ENCODE measurements around the gene HPS1.
A peak's percentile ranks its signal among the peaks of the same experiment; 100 is the strongest.

The HPS1 gene

DNA sequence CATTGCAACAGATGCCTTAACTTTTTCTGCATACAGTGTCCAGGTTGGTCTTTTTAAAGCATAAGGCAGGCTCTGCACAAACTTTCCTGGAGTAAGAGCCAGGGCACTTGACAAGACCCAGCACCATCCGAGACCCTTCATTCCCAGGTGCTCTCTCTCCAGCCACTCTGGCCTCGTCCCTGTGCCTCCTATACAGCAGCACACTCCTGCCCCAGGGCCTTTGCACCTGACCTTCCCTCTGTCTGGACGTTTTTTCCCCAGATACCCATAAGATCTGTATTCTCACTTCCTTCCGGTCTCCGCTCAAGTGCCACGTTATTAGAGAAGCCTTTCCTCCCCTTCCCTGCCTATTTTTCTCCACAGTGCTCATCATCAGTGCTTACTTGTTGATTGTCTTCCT lies 57.3 kb downstream of the HPS1 start:
- no peak for TF ChIP-seq GATA2 (IDR thresholded peaks at IDR 0.05; ENCODE audit: low read depth, low read length)
- no peak for TF ChIP-seq GATA3 (IDR thresholded peaks at IDR 0.05; ENCODE audit: low read depth, low read length)

DNA sequence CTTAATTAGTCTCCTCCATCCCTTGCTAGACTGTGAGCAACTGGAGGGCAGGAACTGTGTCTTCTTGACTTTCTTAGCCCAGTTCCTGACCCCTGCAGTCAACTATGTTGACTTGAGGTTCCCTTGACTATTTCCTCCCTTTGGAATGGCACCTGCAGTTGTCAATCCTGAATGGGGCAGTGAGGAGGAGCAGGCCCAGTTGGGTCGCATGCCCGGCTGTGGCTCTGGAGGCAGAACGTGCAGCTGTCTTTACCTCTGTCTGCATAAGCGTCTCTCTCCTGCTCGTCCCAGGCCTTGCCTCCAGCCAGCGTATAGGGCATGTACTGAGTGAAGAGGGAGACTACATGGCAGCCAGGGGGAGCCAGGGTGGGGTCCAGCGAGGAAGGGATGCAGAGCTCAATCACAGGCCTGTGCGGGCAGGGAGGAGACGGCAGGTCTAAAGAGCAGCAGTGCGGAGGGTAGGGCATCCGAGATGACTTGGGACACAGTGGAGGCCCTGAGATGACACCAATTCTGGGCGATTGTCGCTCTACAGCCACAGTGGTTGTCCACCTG lies 58.6 kb downstream of the HPS1 start:
- TF ChIP-seq GATA3 (IDR thresholded peaks at IDR 0.05; ENCODE audit: low read depth, low read length): no peak
- no peak for TF ChIP-seq GATA2 (IDR thresholded peaks at IDR 0.05; ENCODE audit: low read depth, low read length)

DNA sequence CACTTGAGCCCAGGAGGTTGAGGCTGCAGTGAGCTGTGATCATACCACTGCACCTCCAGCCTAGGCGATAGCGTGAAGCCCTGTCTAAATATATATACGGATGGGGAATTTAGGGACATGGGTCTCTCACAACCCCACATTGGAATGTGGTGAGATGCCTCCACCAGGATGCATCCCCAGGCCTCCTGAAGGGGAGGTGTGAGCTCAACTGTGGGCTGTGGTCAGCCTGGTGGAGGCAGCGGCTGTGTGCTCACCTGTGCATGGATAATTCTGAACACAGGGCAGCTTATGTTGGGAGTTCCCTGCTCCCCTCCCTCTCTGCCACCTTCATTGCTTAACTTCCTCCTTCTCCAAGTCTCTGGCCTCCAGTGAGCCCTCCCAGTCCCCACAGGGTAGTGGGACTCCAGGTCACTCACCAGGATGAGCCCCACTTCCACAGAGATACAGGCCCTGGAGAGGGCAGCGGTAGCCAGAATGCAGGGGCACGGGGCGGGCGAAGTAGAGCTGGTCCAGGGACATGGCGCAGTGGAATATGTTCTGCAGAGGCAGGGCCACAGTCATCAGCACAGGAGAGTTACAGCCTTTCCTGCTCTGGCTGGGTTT lies 62.1 kb downstream of the HPS1 start:
- no peak for TF ChIP-seq GATA2 (IDR thresholded peaks at IDR 0.05; ENCODE audit: low read depth, low read length)
- TF ChIP-seq GATA3 (IDR thresholded peaks at IDR 0.05; ENCODE audit: low read depth, low read length): no peak

DNA sequence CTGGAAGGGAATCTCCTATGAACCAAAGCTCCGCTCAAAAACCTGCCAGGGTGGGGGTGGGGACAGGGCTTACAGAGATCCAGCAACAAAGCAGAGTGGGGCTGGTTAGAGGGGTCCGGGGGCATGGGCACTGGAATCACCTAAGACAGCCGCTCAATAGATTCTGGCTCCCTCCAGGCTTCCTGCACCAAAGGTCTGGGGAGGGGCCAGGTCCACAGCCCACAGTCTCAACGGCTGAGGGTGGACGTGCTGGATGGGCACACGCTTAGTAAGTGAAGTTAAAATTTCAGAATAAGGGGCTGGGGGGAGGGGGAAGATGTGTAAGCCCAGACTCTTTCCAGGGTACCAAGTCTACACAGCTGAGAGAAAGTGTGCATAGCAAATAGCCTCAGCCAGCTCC lies 62.9 kb downstream of the HPS1 start:
- TF ChIP-seq GATA3 (IDR thresholded peaks at IDR 0.05; ENCODE audit: low read depth, low read length): no peak
- no peak for TF ChIP-seq GATA2 (IDR thresholded peaks at IDR 0.05; ENCODE audit: low read depth, low read length)

DNA sequence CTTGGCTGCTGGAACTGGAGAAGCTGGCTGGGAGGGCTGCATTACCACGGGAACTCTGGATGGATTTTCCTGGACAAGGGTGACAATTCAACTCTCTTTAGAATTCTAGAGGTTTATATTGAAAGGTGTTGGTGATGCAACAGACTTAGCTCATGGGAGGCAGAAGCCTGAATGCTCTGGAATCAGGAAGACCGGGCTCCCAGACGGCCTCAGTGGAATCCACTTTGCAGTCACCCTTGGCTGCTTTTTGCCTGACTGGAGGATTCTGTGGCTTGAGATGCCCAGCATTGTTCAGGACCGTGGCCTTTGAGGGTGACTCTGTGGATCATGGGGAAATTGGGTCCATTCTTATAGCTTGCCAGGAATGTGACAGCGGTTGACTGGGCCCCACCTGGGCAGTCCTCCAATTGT lies 64.0 kb downstream of the HPS1 start:
- TF ChIP-seq GATA3 (IDR thresholded peaks at IDR 0.05; ENCODE audit: low read depth, low read length) (no peak), GATA2 (IDR thresholded peaks at IDR 0.05; ENCODE audit: low read depth, low read length) (no peak)

DNA sequence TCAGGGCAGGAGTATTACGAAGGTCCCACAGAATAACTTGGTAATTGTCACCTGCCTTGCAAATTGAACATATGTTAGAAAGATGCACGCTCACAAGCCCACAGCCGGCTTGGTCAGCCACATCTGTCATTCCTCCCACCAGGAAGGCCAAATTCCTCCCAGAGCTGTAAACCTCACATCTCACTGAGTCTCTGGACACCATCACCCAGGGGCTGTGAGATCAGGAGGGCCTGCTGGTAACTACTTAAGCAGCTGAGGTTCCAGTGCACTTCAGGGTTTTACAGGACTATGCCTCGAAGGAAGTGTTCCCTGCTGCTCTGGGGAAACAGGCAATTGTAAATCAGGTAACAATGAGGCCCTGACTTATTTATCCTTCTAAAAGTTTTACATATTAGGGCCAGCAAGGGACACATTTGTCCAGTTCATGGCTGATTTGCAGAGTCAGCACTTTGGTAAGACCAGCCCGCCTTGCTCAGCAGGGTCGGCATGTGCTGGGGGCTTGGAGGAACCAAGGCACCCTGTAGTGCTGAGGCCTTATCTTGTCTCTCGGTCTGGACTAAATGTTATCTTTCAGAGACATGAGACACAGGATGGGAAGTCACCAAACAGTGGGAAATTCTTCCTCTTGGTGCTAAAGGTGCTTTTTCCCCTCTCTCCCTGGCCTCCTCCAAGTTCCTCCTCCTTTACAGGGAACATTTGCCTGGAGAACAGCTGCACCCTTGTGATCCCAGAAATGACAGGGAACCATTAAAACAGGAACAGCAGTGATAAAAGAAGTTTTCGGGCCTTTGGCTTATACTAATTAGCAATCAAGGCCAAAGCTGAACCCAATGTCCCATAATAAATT lies 66.0 kb downstream of the HPS1 start:
- TF ChIP-seq GATA2 (IDR thresholded peaks at IDR 0.05; ENCODE audit: low read depth, low read length) (no peak), GATA3 (IDR thresholded peaks at IDR 0.05; ENCODE audit: low read depth, low read length) (no peak)

DNA sequence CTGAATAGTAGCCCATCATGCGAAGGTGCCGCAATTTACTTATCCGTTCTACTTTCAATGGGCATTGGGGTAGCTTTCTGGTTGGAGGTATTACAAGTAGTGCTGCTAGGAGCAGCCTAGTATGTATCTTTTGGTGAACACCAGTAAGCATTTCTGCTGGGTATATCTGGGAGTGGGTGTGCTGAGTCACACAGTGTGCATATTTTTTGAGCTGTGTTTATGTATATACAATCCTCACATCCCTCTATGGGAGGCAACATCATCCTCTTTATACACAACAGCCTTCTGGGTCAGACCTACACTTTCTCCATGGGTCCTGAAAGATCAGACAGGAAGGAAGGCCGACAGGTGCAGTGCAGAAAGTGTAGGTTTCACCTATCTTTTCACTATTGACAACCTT lies 68.0 kb downstream of the HPS1 start:
- TF ChIP-seq GATA2 (IDR thresholded peaks at IDR 0.05; ENCODE audit: low read depth, low read length) (no peak), GATA3 (IDR thresholded peaks at IDR 0.05; ENCODE audit: low read depth, low read length) (no peak)

DNA sequence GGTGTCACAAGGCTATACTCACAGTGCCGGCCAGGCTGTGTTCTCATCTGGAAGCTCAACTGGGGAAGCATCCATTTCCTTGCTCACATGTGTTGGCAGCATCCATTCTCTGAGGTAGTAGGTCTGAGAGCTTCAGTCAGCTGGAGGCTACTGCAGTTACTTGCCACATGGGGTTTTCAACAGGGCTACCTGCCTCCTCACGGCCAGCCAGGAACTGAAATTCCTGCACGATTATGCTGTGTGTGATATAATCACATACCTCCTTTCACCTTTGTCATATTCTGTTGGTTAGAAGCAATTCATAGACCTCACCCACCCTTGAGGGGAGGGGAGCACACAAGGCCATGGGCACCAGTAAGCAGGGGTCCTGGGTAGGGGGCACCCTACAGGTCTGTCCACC lies 69.2 kb downstream of the HPS1 start:
- no peak for TF ChIP-seq GATA3 (IDR thresholded peaks at IDR 0.05; ENCODE audit: low read depth, low read length)
- TF ChIP-seq GATA2 (IDR thresholded peaks at IDR 0.05; ENCODE audit: low read depth, low read length): no peak

DNA sequence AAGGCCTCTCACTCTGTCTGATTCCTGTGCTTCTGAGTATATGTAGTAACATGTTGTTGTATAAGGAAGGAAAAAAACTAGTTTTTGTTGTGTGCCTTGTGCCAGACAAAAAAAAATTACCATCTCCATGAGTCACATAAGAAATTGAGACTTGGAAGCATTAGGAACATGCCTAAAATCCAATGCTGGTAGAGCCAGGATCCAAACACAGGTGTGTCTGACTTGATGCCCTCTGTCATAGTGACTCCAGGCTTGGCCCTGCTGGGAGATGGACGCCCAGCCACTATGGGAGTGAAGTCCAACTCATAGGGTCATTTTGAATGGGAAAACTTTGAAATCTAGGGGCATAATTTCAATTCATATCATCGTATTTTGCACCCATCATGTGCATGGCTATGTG lies 69.7 kb downstream of the HPS1 start:
- TF ChIP-seq GATA2 (IDR thresholded peaks at IDR 0.05; ENCODE audit: low read depth, low read length) (no peak), GATA3 (IDR thresholded peaks at IDR 0.05; ENCODE audit: low read depth, low read length) (no peak)

DNA sequence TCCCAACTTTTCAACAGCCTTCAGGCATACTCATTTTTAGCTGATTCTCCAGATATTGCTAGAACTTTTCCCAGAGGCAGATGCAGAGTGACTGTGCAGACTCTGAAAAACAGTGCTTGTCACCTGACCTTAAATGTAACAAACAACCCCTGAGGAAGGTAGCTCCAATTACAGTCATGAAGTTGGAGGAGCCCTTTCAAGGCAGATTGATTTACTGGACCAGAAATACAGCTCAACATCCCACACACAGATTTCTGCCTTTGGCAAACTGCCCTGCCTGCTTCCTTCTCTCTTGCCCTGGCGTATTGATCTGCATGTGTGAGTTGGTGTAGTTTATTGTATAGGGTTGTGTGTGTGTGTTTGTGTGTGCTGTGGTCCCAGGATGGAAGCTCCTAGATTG lies 70.2 kb downstream of the HPS1 start:
- TF ChIP-seq GATA3 (IDR thresholded peaks at IDR 0.05; ENCODE audit: low read depth, low read length) (no peak), GATA2 (IDR thresholded peaks at IDR 0.05; ENCODE audit: low read depth, low read length) (no peak)

DNA sequence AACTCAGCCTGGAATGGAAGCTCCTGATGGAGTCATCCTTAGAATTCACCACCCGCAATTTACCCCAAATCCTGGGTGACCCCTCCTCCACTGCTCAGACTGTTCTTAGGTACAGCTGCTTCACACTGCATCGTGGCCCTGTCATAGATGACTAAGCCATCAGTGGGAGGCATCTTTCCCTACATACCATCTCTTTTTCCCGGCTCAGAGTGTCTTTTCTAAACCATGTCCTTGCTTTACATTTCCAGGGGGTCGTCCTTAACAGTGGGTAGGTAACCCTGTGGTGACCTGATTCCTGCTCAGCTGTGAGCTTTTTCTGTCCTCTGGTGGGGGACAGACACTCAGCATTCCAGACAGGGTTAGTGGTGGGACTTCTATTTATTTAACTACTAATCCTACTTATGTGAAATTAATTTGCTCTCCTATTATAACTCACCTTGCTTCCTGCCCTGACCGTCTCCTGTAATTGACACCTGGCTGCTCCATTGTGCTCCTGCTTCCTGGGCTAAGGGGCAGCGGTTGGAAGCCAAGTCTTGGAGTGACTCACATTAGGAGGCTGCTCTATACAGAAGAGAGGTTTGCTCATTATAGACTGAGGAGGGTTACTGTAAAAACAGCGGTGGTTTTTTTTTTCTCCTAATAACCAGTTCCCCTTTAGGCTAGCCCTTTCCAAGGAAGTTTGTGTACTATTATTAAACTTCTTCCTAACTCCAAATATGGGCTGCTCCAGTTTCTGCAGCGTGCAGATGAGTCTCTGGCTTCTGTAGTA lies 72.3 kb downstream of the HPS1 start:
- no peak for TF ChIP-seq GATA2 (IDR thresholded peaks at IDR 0.05; ENCODE audit: low read depth, low read length)
- TF ChIP-seq GATA3 (IDR thresholded peaks at IDR 0.05; ENCODE audit: low read depth, low read length): no peak

DNA sequence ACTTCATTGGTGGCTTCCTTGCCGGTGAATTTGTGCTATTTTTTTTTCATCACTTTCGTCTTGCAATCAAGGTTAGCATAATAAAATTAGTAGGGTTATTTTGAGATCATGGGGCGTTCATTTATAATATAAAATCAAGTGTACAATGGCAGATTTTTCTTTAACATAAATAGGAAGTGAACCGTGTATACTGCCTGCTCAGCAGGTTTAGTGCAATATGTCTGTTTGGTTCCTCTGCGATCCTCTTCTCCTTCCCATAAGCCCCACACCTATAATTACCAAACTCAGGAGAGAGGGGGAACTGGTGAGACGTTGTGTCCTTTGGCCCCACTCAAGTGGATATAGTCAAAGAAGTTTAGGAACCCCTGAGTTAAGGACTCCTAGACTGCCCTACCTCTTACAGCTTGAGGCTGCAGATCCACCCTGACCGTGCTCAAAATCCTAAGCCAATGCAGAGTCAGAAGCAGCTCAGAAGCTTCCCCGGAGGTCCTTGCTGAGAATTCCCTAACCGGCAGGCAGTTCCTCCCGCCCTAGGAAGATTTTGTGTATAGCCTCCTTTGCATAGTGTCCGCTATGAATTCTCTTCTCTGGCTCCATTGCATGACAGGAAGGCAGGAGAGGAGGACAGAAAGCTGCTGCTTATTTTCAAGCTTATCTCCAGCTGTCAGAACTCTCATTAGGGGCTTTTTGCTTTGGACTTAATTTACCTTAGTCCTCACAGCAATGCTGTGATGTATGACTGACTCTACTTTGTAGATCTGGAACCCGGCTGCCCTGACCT lies 73.3 kb downstream of the HPS1 start:
- TF ChIP-seq GATA3 (IDR thresholded peaks at IDR 0.05; ENCODE audit: low read depth, low read length): no peak
- peak; percentile 55 for TF ChIP-seq GATA2 (IDR thresholded peaks at IDR 0.05; ENCODE audit: low read depth, low read length)
